Testis (tissue), 2 donors: ENCODE measurements around the gene ARHGAP26.

Experiments used
- POLR2A ChIP-seq: fragments of 450-650 bp; IDR thresholded peaks from one replicate; pipeline ENCODE4 v1.6.1; 2017; ENCODE audit warnings: antibody characterized with exemption, mild to moderate bottlenecking, moderate library complexity
- TF ChIP-seq, protein P1 (sequence below), 3 experiments: fragments of 450-650 bp in 2 of 3; fragments of 200-600 bp in 1 of 3; sonication (generic) in 1 of 3; IDR thresholded peaks; one replicate each; pipeline ENCODE4 v1.5.1; 2016 to 2019; ENCODE audit warnings: antibody characterized with exemption in 3 of 3, mild to moderate bottlenecking in 2 of 3, moderate library complexity in 1 of 3

DNA sequence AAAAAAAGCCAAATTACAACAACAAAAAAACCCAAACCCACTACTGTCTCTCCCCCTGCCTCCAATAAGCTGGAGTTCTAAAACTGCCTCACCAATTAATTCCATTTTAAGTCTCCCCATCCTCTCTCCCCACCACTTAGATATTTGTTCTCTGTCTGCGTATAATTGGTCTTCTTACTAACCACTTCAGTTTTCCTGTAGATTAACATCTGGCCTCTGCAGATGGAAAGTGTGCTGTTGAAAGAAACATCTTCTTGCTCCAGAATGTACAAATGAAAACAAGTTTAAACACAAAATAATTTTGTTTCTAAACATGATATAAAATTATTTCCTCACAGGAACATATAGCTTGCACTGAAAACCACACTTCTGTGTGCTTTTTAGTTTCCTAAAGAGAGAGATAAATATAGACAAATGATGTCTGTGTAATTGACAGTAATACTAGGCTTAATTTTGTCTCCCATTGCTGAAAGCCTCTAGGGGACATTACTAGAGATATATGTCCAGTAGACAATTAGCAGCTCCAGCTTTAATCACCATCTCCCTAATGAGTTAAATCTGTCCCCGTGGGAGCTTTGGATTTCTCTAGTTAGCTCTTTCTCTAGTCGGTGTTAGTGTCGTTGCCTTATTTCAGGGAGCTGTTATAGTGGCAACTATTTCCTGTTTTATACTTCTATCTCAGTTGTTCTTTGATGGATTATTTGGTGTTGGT, 164.0 kb downstream of the ARHGAP26 start:
- TF ChIP-seq, protein P1, sequence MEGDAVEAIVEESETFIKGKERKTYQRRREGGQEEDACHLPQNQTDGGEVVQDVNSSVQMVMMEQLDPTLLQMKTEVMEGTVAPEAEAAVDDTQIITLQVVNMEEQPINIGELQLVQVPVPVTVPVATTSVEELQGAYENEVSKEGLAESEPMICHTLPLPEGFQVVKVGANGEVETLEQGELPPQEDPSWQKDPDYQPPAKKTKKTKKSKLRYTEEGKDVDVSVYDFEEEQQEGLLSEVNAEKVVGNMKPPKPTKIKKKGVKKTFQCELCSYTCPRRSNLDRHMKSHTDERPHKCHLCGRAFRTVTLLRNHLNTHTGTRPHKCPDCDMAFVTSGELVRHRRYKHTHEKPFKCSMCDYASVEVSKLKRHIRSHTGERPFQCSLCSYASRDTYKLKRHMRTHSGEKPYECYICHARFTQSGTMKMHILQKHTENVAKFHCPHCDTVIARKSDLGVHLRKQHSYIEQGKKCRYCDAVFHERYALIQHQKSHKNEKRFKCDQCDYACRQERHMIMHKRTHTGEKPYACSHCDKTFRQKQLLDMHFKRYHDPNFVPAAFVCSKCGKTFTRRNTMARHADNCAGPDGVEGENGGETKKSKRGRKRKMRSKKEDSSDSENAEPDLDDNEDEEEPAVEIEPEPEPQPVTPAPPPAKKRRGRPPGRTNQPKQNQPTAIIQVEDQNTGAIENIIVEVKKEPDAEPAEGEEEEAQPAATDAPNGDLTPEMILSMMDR (IDR thresholded peaks at IDR 0.05) = no peak
- TF ChIP-seq POLR2A = no peak
